IPS DF 4.7 (cell line): ENCODE results near the gene DNAJB9.

Experiments
- DNase-seq: peaks from one replicate; pipeline ENCODE4 v3.0.0-alpha.2; 2013; ENCODE audit warnings: low spot score; ENCODE audit errors: extremely low read depth

The DNAJB9 gene

DNA sequence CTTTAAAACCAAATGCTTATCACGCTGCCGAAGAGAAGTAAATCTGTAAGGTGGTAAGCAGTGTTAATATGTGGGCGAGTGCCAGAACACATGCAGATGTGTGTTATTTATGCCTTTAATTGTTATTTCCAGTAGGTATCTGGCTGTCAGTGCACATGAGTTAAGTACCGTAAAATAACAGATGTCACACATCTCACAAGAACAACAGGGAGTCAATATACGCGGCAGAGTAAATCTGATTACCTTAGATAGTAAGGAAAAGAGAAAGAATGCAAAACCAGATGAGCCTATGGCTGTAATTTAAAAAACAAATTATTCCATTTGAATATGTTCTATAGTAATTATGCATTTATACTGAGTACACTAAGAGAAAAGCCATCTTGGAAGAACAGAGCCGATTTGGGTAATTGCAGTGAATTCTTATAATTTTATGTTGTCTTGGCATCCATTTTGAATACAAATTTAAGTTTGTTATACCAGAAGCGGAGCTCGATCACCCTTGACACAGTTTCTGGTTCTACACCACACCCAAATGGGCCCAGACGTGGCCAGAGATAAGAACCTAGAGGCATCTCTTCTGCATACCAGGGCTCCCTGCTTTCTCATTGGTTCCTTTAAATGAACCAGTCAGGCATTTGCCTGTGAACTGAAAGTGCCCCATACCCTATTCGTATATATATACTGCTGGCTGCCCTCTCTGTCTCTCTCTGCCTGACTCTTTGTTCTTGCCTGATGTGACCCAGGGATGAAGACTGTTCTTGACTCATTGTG lies 34.8 kb downstream of the DNAJB9 start:
- no peak for DNase-seq

GRCh38 chr7:108605559-108606201 lies 36.0 kb downstream of the DNAJB9 start:
- DNase-seq, result no peak

DNA sequence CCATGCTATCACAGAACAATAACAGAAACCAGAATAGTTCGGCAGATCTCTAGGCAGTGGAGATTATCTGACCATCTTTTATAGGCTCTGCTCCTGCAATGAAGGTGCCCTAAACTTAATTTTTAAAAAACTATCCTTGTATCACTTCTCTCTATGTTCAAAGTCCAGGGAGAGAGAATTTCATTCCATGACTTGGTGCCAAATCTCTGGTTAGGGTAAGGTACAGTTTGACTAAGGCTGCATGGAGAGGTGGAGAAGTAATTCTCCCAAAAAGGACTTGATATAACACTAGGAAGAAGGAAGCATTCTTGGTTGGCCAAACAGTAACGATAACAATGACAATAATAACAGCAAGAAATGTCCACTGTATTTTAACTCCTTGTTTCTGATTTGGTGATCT lies 40.0 kb downstream of the DNAJB9 start:
- DNase-seq, result no peak

DNA sequence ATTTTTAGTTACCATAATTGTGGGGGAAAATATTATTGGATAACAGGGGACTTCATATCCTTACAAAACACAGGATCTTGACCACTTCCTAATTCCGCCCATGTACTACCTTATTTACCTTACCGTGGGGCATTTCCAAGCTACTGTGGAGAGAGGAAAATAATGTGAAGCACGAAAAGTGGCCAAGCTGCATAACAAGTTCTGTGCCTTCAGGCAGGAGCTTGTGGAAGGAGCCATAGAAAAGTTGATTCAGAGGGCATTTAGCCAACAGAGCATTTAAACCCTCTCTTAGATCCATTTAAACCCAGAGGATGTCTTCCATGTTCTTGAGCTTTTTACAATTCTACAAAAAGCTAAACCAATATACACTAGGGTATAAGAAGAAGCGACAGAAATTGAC lies 41.6 kb downstream of the DNAJB9 start:
- DNase-seq, result no peak

GRCh38 chr7:108613147-108613948 lies 43.7 kb downstream of the DNAJB9 start:
- DNase-seq, result no peak

- no peak for DNase-seq
Measured at GRCh38 chr7:108613949-108614381, 44.3 kb downstream of the DNAJB9 start.

DNA sequence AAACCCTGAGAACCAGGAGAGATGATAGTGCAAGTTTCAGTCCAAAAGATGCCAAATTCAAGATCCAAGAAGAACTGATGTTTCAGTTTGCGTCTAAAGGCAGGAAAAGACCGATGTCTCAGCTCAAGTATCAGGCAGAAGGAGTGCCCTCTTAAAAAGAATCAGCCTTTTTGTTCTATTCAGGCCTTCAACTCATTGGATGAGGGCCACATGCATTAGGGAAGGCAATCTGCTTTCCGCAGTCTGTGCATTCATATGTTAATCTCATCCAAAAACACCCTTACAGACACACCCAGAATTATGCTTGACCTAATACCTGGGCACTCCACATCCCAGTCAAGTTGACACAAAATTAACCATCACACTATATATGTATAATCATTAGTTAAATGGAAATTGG lies 45.2 kb downstream of the DNAJB9 start:
- DNase-seq, result no peak

GRCh38 chr7:108618056-108618455 lies 48.4 kb downstream of the DNAJB9 start:
- no peak for DNase-seq

- DNase-seq, result no peak
Measured at GRCh38 chr7:108623220-108623619, 53.5 kb downstream of the DNAJB9 start.
